OCI-LY1 (cell line): ENCODE results near the gene TAS1R2.

ENCODE experiments used
- CTCF ChIP-seq: fragments of 200-600 bp; sonication (generic), shearing (Covaris generic); IDR thresholded peaks from 2 replicates; pipeline ENCODE4 v1.5.1; 2017; ENCODE audit warnings: mild to moderate bottlenecking, antibody characterized with exemption, low read length, moderate library complexity, mixed read lengths
- EZH2 ChIP-seq: fragments of 200-600 bp; sonication (generic), shearing (Covaris generic); IDR thresholded peaks from 2 replicates; pipeline ENCODE4 v1.8.0; 2017; ENCODE audit warnings: borderline replicate concordance, mixed run types, mild to moderate bottlenecking, antibody characterized with exemption, low read length, moderate library complexity, mixed read lengths

GRCh38 chr1:18817316-18817715 is 42.1 kb downstream of the TAS1R2 start:
- TF ChIP-seq EZH2, result no peak
- no peak for TF ChIP-seq CTCF
